Measurements from ENCODE around the gene NUBP2. TPM values are rescaled to one million over a fixed set of nuclear protein-coding genes. Genes with fewer than 3 reads are reported as not detected.
A peak's percentile ranks its signal among the peaks of the same experiment; 100 is the strongest.

Gene NUBP2
- total RNA-seq, 4 donors from 2014 or later: 55.4 to 115 (median 90.8) TPM

GRCh38 chr16:1818873-1819525, 36.2 kb downstream of the NUBP2 start:
- no peaks in the 10 kb centered on the region for H3K9me3 ChIP-seq
- peaks cover 73% of the 10 kb centered on the region for H3K36me3 ChIP-seq
- no peaks in the 10 kb centered on the region for H3K4me1 ChIP-seq
- no peak for DNase-seq (ENCODE audit: low spot score in 2 of 2)
- no peaks in the 10 kb centered on the region for H3K27me3 ChIP-seq
- H3K27ac ChIP-seq: no peak overlapping the region
- no peak overlapping the region for H3K4me3 ChIP-seq
- TF ChIP-seq EP300 (IDR thresholded peaks at IDR 0.05): no peak
- no peak for TF ChIP-seq POLR2AphosphoS5 (IDR thresholded peaks at IDR 0.05)
- TF ChIP-seq, protein P1, sequence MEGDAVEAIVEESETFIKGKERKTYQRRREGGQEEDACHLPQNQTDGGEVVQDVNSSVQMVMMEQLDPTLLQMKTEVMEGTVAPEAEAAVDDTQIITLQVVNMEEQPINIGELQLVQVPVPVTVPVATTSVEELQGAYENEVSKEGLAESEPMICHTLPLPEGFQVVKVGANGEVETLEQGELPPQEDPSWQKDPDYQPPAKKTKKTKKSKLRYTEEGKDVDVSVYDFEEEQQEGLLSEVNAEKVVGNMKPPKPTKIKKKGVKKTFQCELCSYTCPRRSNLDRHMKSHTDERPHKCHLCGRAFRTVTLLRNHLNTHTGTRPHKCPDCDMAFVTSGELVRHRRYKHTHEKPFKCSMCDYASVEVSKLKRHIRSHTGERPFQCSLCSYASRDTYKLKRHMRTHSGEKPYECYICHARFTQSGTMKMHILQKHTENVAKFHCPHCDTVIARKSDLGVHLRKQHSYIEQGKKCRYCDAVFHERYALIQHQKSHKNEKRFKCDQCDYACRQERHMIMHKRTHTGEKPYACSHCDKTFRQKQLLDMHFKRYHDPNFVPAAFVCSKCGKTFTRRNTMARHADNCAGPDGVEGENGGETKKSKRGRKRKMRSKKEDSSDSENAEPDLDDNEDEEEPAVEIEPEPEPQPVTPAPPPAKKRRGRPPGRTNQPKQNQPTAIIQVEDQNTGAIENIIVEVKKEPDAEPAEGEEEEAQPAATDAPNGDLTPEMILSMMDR (IDR thresholded peaks at IDR 0.05): no peak
- no peak for TF ChIP-seq POLR2A (IDR thresholded peaks at IDR 0.05)
- WGBS: 91% methylated on average over 13 of the region's 35 CpGs

- TF ChIP-seq EP300 (IDR thresholded peaks at IDR 0.05): no peak
- TF ChIP-seq, protein P1 (IDR thresholded peaks at IDR 0.05): no peak
- H3K36me3 ChIP-seq: peaks cover 72% of the 10 kb centered on the region
- DNase-seq (ENCODE audit: low spot score in 2 of 2): peak in 1 of 2 donors; percentile 46
- no peak overlapping the region for H3K4me3 ChIP-seq
- no peaks in the 10 kb centered on the region for H3K4me1 ChIP-seq
- no peaks in the 10 kb centered on the region for H3K9me3 ChIP-seq
- no peak overlapping the region for H3K27ac ChIP-seq
- 90% methylated on average over 10 of the region's 15 CpGs for WGBS
- no peaks in the 10 kb centered on the region for H3K27me3 ChIP-seq
These were observed 36.9 kb downstream of the NUBP2 start for GRCh38 chr16:1819611-1820010.

- Histone ChIP-seq H3K4me1 (peaks cover 7% of the 10 kb centered on the region), H3K4me3 (no peak overlapping the region), H3K27me3 (no peaks in the 10 kb centered on the region), H3K27ac (no peak overlapping the region), H3K9me3 (no peaks in the 10 kb centered on the region), H3K36me3 (peaks cover 69% of the 10 kb centered on the region)
- TF ChIP-seq EP300 (IDR thresholded peaks at IDR 0.05): no peak
- TF ChIP-seq, protein P1 (IDR thresholded peaks at IDR 0.05): no peak
- TF ChIP-seq POLR2A (IDR thresholded peaks at IDR 0.05): no peak
- TF ChIP-seq POLR2AphosphoS5 (IDR thresholded peaks at IDR 0.05): no peak
- 94% methylated on average over 8 of the region's 25 CpGs for WGBS
- peak in 1 of 2 donors; percentile 56 for DNase-seq (ENCODE audit: low spot score in 2 of 2)
These were observed 37.6 kb downstream of the NUBP2 start for GRCh38 chr16:1820096-1820945.

- Histone ChIP-seq H3K36me3 (peaks cover 65% of the 10 kb centered on the region), H3K4me1 (peaks cover 13% of the 10 kb centered on the region), H3K9me3 (no peaks in the 10 kb centered on the region), H3K27ac (no peak overlapping the region), H3K27me3 (no peaks in the 10 kb centered on the region), H3K4me3 (no peak overlapping the region)
- 97% methylated on average over 11 of the region's 12 CpGs for WGBS
- no peak for TF ChIP-seq POLR2A (IDR thresholded peaks at IDR 0.05)
- no peak for TF ChIP-seq POLR2AphosphoS5 (IDR thresholded peaks at IDR 0.05)
- no peak for DNase-seq (ENCODE audit: low spot score in 2 of 2)
These were observed 38.2 kb downstream of the NUBP2 start for GRCh38 chr16:1820946-1821290.

GRCh38 chr16:1821861-1822611, 39.3 kb downstream of the NUBP2 start:
- Histone ChIP-seq H3K4me1 (peaks cover 13% of the 10 kb centered on the region), H3K4me3 (no peak overlapping the region), H3K36me3 (peaks cover 54% of the 10 kb centered on the region), H3K9me3 (no peaks in the 10 kb centered on the region), H3K27me3 (no peaks in the 10 kb centered on the region), H3K27ac (no peak overlapping the region)
- WGBS: 87% methylated on average over 13 of the region's 24 CpGs
- DNase-seq (ENCODE audit: low spot score in 2 of 2): no peak
- TF ChIP-seq POLR2A (IDR thresholded peaks at IDR 0.05) (no peak), POLR2AphosphoS5 (IDR thresholded peaks at IDR 0.05) (no peak), EP300 (IDR thresholded peaks at IDR 0.05) (no peak)
- TF ChIP-seq, protein P1 (IDR thresholded peaks at IDR 0.05): no peak

All from suprapubic skin (tissue), 4 donors.